Measurements from ENCODE around the gene PAFAH2. TPM values are rescaled to one million over a fixed set of nuclear protein-coding genes. Genes with fewer than 3 reads are reported as not detected.

The PAFAH2 gene
- total RNA-seq, 3 donors from 2014 or later (not counting 1 experiment from before 2014, with no cell fraction given): 39.0 to 95.1 (median 68.6) TPM

DNA sequence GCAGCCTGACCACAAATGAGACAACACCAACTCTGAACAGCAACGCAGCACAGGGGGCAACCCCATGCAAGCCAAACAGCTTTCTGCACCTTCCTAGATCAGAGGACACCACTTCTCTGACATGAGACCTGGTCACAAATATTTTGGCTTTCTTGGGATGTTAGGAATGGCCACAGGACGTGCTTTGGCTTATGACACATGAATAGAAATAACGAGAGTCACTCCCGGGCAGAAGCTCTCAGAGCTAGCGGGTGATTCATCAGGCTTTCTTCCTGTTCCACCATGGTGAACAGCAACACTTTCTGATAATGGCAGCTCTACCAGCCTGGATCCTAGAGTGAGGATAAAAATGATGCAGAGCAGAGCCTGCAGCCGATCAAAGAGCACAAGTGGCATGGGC lies 39.4 kb downstream of the PAFAH2 start:
- peak overlapping the region; percentile 69 to 73 for H3K27ac Mint-ChIP-seq
- H3K36me3 ChIP-seq (ENCODE audit: control insufficient read depth, insufficient read depth, low read length): peaks cover 52% of the 10 kb centered on the region

DNA sequence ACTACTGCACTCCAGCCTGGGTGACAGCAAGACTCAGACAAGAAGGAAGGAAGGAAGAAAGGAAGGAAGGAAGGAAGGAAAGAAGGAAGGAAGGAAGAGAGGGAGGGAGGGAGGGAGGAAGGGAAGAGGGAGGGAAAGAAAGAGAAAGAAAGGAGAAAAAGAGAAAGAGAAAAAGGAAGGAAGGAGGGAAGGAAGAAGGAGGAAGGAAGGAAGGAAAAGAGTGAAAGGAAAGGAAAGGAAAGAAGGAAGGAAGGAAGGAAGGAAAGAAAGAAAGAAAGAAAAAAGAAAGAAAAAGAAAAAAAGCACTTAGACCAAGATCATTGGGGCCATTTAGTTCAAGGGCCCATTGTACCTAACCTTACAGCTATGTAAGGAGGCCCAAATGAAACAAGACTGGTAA lies 42.3 kb downstream of the PAFAH2 start:
- H3K4me3 ChIP-seq (ENCODE audit: low read length): no peak overlapping the region
- H3K4me1 ChIP-seq (ENCODE audit: control insufficient read depth, insufficient read depth, low read length): no peaks in the 10 kb centered on the region
- Mint-ChIP-seq H3K36me3 (peaks cover 25% of the 10 kb centered on the region), H3K27me3 (ENCODE audit: low read depth in 2 of 2) (no peaks in the 10 kb centered on the region), H3K4me1 (peaks cover 24 to 38% of the 10 kb centered on the region in 2 donors), H3K27ac (peak overlapping the region; percentile 68 to 73), H3K4me3 (no peak overlapping the region), H3K9me3 (no peaks in the 10 kb centered on the region)
- H3K27ac ChIP-seq (ENCODE audit: low read length): no peak overlapping the region
- peaks cover 27% of the 10 kb centered on the region for H3K36me3 ChIP-seq (ENCODE audit: control insufficient read depth, insufficient read depth, low read length)
- intact Hi-C loops (cut with micrococcal nuclease): loop anchor here (5.0 kb wide), 1 partner anchor 37 kb away; no protein-coding TSS in a partner anchor
- ATAC-seq: no peak
- H3K27me3 ChIP-seq (ENCODE audit: control insufficient read depth, insufficient read depth, low read length): no peaks in the 10 kb centered on the region
- H3K9me3 ChIP-seq (ENCODE audit: control insufficient read depth, insufficient read depth, low read length): no peaks in the 10 kb centered on the region
- DNase-seq: no peak
- TF ChIP-seq, protein P1, sequence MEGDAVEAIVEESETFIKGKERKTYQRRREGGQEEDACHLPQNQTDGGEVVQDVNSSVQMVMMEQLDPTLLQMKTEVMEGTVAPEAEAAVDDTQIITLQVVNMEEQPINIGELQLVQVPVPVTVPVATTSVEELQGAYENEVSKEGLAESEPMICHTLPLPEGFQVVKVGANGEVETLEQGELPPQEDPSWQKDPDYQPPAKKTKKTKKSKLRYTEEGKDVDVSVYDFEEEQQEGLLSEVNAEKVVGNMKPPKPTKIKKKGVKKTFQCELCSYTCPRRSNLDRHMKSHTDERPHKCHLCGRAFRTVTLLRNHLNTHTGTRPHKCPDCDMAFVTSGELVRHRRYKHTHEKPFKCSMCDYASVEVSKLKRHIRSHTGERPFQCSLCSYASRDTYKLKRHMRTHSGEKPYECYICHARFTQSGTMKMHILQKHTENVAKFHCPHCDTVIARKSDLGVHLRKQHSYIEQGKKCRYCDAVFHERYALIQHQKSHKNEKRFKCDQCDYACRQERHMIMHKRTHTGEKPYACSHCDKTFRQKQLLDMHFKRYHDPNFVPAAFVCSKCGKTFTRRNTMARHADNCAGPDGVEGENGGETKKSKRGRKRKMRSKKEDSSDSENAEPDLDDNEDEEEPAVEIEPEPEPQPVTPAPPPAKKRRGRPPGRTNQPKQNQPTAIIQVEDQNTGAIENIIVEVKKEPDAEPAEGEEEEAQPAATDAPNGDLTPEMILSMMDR (IDR thresholded peaks at IDR 0.05): no peak

More for the DNA sequence above, 39.4 kb downstream of the PAFAH2 start:
- Mint-ChIP-seq H3K4me1 (peaks cover 30 to 53% of the 10 kb centered on the region in 2 donors), H3K27me3 (ENCODE audit: low read depth in 2 of 2) (no peaks in the 10 kb centered on the region), H3K9me3 (no peaks in the 10 kb centered on the region), H3K4me3 (no peak overlapping the region), H3K36me3 (peaks cover 45% of the 10 kb centered on the region)
- TF ChIP-seq, protein P1 (IDR thresholded peaks at IDR 0.05): no peak
- WGBS (ENCODE audit: insufficient coverage): 93% methylated on average over 6 of the region's 6 CpGs
- H3K4me3 ChIP-seq (ENCODE audit: low read length): no peak overlapping the region
- no peaks in the 10 kb centered on the region for H3K4me1 ChIP-seq (ENCODE audit: control insufficient read depth, insufficient read depth, low read length)
- H3K27ac ChIP-seq (ENCODE audit: low read length): no peak overlapping the region
- ATAC-seq (no peak), DNase-seq (no peak)
- H3K9me3 ChIP-seq (ENCODE audit: control insufficient read depth, insufficient read depth, low read length): no peaks in the 10 kb centered on the region
- H3K27me3 ChIP-seq (ENCODE audit: control insufficient read depth, insufficient read depth, low read length): no peaks in the 10 kb centered on the region
- intact Hi-C loops (cut with micrococcal nuclease): loop anchor here (5.0 kb wide), 1 partner anchor 34 kb away; no protein-coding TSS in a partner anchor

DNA sequence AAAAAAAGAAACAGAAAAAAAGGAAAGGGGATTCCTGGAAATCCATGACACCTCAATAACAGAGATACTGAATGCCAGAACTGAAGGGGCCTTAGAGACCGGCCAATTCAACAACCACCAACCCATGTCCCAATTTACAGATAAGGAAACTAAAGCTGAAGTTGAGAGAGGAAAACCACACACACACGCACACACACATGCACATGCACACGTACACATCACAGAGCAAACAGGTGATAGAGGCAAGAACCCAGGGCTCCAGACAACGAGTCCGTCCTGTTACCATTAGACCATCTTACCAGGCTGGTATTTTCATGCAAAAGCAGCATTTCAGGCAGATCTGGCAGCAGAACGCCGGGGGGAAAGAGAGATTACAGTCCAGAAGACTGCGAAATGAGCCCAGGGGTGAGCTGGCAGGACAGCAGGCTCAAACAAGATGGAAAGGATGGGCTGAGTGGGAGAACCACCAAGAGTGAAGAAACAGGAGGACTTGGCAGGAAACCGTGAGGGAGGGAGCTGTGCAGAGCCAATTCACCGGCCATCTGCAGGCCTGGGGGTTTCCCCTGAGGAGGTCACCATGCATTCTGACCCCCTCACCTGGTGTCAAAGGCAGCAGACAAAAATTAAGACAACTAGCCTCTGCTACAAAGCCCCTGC lies 43.5 kb downstream of the PAFAH2 start:
- WGBS (ENCODE audit: insufficient coverage): 72% methylated on average over 10 of the region's 10 CpGs
- DNase-seq: no peak
- H3K4me3 Mint-ChIP-seq: no peak overlapping the region

More for the DNA sequence above, 43.5 kb downstream of the PAFAH2 start:
- no peaks in the 10 kb centered on the region for H3K9me3 Mint-ChIP-seq
- Histone ChIP-seq H3K27me3 (ENCODE audit: control insufficient read depth, insufficient read depth, low read length) (no peaks in the 10 kb centered on the region), H3K4me3 (ENCODE audit: low read length) (no peak overlapping the region), H3K27ac (ENCODE audit: low read length) (no peak overlapping the region), H3K4me1 (ENCODE audit: control insufficient read depth, insufficient read depth, low read length) (no peaks in the 10 kb centered on the region), H3K36me3 (ENCODE audit: control insufficient read depth, insufficient read depth, low read length) (peaks cover 16% of the 10 kb centered on the region), H3K9me3 (ENCODE audit: control insufficient read depth, insufficient read depth, low read length) (no peaks in the 10 kb centered on the region)
- TF ChIP-seq, protein P1 (IDR thresholded peaks at IDR 0.05): no peak
- H3K27me3 Mint-ChIP-seq (ENCODE audit: low read depth in 2 of 2): no peaks in the 10 kb centered on the region
- H3K27ac Mint-ChIP-seq: peak overlapping the region; percentile 68 to 73
- peaks cover 14% of the 10 kb centered on the region for H3K36me3 Mint-ChIP-seq
- peaks cover 19 to 33% of the 10 kb centered on the region in 2 donors for H3K4me1 Mint-ChIP-seq
- intact Hi-C loops (cut with micrococcal nuclease): no loop called here
- ATAC-seq: no peak

Data from natural killer cell (primary cell).